ENCODE measurements around the gene F8.

DNA sequence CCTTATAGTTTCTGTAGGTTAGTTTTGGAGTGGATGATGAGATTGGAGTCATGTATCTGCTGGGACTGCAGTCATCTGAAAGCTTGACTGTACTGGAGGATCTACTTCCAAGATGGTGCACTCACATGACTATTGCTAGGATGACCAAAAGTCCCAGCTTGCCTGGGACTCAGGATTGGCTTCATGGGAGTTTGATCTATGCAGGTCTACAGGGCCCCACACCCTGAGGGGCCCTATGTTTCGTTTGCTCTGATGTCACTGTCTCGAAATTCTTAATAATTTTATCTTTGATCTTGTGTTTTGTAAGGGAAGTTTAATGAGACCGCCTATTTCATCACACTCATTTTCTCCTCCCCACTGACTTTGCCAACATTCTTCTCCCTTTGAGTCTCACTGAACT lies 188.0 kb downstream of the F8 start, which contains the start of gene SMIM9:
- TF ChIP-seq, protein P1, sequence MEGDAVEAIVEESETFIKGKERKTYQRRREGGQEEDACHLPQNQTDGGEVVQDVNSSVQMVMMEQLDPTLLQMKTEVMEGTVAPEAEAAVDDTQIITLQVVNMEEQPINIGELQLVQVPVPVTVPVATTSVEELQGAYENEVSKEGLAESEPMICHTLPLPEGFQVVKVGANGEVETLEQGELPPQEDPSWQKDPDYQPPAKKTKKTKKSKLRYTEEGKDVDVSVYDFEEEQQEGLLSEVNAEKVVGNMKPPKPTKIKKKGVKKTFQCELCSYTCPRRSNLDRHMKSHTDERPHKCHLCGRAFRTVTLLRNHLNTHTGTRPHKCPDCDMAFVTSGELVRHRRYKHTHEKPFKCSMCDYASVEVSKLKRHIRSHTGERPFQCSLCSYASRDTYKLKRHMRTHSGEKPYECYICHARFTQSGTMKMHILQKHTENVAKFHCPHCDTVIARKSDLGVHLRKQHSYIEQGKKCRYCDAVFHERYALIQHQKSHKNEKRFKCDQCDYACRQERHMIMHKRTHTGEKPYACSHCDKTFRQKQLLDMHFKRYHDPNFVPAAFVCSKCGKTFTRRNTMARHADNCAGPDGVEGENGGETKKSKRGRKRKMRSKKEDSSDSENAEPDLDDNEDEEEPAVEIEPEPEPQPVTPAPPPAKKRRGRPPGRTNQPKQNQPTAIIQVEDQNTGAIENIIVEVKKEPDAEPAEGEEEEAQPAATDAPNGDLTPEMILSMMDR (conservative IDR thresholded peaks at IDR 0.05 in 1 of 2, IDR thresholded peaks at IDR 0.05 in 1 of 2; ENCODE audit: low read depth in 1 of 2, low read length in 2 of 2) = no peak
- TF ChIP-seq EZH2 (IDR thresholded peaks at IDR 0.05; ENCODE audit: low read length, missing control alignments) = no peak
